Nephron (organoid): ENCODE measurements around the gene EMD.
A peak's percentile ranks its signal among the peaks of the same experiment; 100 is the strongest.

ENCODE experiments used
- H3K27ac Mint-ChIP-seq, 3 experiments: 2 replicates each; pipeline ENCODE4 v1.8.0; 2020; ENCODE audit warnings: mixed read lengths in 3 of 3, mild to moderate bottlenecking in 2 of 3, moderate library complexity in 1 of 3
- H3K27me3 Mint-ChIP-seq: 2 replicates; pipeline ENCODE4 v1.8.0; 2021; ENCODE audit warnings: low read depth, mild to moderate bottlenecking, moderate library complexity, mixed read lengths
- H3K36me3 Mint-ChIP-seq: 2 replicates; pipeline ENCODE4 v1.8.0; 2020; ENCODE audit warnings: low read depth, mixed read lengths
- H3K4me1 Mint-ChIP-seq: 2 replicates; pipeline ENCODE4 v1.8.0; 2020; ENCODE audit warnings: mixed read lengths
- H3K4me3 Mint-ChIP-seq, 3 experiments: 2 replicates each; pipeline ENCODE4 v1.8.0; 2020; ENCODE audit warnings: mild to moderate bottlenecking in 3 of 3, mixed read lengths in 3 of 3, moderate library complexity in 2 of 3
- H3K9me3 Mint-ChIP-seq: 2 replicates; pipeline ENCODE4 v1.8.0; 2020; ENCODE audit warnings: mixed read lengths
- CTCF ChIP-seq, 3 experiments: fragments of 200-600 bp; sonication (generic); IDR thresholded peaks; one replicate each; pipeline ENCODE4 v1.5.0; 2021; ENCODE audit warnings: antibody characterized with exemption in 3 of 3; ENCODE audit not compliant: unreplicated experiment in 3 of 3

The EMD gene

GRCh38 chrX:154401918-154402621, 23.0 kb downstream of the EMD start:
- Mint-ChIP-seq H3K36me3 (peaks cover 33% of the 10 kb centered on the region), H3K9me3 (peaks cover 19% of the 10 kb centered on the region), H3K27me3 (peaks cover 5% of the 10 kb centered on the region), H3K27ac (peak overlapping the region in 1 of 3 experiments; percentile 77), H3K4me3 (peak overlapping the region in 2 of 3 experiments; percentile 30 to 44), H3K4me1 (peaks cover 11% of the 10 kb centered on the region)
- TF ChIP-seq CTCF (IDR thresholded peaks at IDR 0.05; ENCODE audit: unreplicated experiment in 3 of 3): no peak

DNA sequence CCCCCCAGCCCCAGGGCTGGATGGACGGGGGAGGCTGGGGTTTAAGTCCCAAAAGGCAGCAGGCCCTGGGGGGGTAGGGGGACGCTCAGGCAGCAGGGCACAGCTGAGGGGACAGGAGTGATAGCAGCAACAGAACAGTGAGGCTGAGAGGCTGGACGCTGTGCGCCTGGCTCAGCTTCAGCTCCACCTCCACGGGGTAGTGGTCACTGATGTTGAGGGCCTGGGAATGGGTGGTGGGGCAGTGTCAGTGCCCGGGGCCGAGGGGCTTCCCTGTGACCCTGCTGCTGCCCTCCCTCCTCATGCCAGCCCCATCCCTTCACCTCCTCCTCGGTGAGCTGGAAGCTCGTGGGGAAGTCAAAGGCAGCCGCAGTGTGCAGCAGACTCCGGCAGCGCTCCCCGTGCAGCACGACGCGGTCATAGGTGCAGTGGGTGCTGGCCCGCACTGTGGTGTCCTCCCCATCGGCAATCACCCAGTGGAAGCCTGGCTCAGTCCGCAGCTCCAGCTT, 23.6 kb downstream of the EMD start:
- Mint-ChIP-seq H3K4me3 (no peak overlapping the region), H3K9me3 (peaks cover 19% of the 10 kb centered on the region), H3K36me3 (peaks cover 33% of the 10 kb centered on the region)

GRCh38 chrX:154403192-154403591, 24.1 kb downstream of the EMD start:
- H3K27ac Mint-ChIP-seq: no peak overlapping the region
- no peak overlapping the region for H3K4me3 Mint-ChIP-seq
- peaks cover 11% of the 10 kb centered on the region for H3K4me1 Mint-ChIP-seq
- peaks cover 2% of the 10 kb centered on the region for H3K27me3 Mint-ChIP-seq
- H3K36me3 Mint-ChIP-seq: peaks cover 30% of the 10 kb centered on the region
- peaks cover 20% of the 10 kb centered on the region for H3K9me3 Mint-ChIP-seq
- TF ChIP-seq CTCF (IDR thresholded peaks at IDR 0.05; ENCODE audit: unreplicated experiment in 3 of 3): no peak

More for the DNA sequence above, 23.6 kb downstream of the EMD start:
- no peak for TF ChIP-seq CTCF (IDR thresholded peaks at IDR 0.05; ENCODE audit: unreplicated experiment in 3 of 3)
- H3K4me1 Mint-ChIP-seq: peaks cover 11% of the 10 kb centered on the region
- peaks cover 5% of the 10 kb centered on the region for H3K27me3 Mint-ChIP-seq
- peak overlapping the region in 1 of 3 experiments; percentile 77 for H3K27ac Mint-ChIP-seq

DNA sequence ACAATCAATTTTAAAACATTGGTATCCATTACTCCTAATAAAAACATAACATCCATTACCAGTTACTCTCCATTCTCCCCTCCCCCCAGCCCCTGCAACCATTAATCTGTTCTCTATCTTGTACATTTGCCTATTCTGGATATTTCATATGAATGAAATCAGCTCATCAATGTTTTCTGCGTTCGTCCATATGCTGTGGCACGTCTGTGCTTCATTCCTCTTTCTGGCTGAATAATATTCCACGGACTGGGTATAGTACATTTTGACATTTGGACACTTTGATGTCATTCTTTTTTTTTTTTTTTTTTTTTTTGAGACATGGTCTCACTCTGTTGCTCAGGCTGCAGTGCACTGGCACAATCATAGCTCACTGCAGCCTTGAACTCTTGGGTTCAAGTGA, 24.8 kb downstream of the EMD start:
- H3K27me3 Mint-ChIP-seq: no peaks in the 10 kb centered on the region
- H3K27ac Mint-ChIP-seq: no peak overlapping the region
- H3K9me3 Mint-ChIP-seq: peaks cover 25% of the 10 kb centered on the region
- no peak overlapping the region for H3K4me3 Mint-ChIP-seq
- peaks cover 26% of the 10 kb centered on the region for H3K36me3 Mint-ChIP-seq
- no peak for TF ChIP-seq CTCF (IDR thresholded peaks at IDR 0.05; ENCODE audit: unreplicated experiment in 3 of 3)
- peaks cover 13% of the 10 kb centered on the region for H3K4me1 Mint-ChIP-seq

GRCh38 chrX:154404625-154405192, 25.6 kb downstream of the EMD start:
- no peak for TF ChIP-seq CTCF (IDR thresholded peaks at IDR 0.05; ENCODE audit: unreplicated experiment in 3 of 3)
- Mint-ChIP-seq H3K9me3 (peaks cover 20% of the 10 kb centered on the region), H3K36me3 (peaks cover 18% of the 10 kb centered on the region), H3K4me3 (no peak overlapping the region), H3K27me3 (no peaks in the 10 kb centered on the region), H3K27ac (no peak overlapping the region), H3K4me1 (peaks cover 8% of the 10 kb centered on the region)
